Measurements from ENCODE around the gene ARL10.
"Not testable (repeated sequence)": the region's sequence is repeated elsewhere in the genome, so short reads cannot be mapped to it uniquely, and the experiment has no call there.

ARL10 gene

GRCh38 chr5:176389135-176390123 is 24.1 kb downstream of the ARL10 start:
- no peak for DNase-seq

- no peak for DNase-seq
Observed at GRCh38 chr5:176391479-176391878, 26.2 kb downstream of the ARL10 start.

- no peak for DNase-seq
Observed at GRCh38 chr5:176391999-176392398, 26.7 kb downstream of the ARL10 start.

GRCh38 chr5:176392526-176392925 is 27.2 kb downstream of the ARL10 start:
- DNase-seq: no peak

- DNase-seq: no peak
Observed at GRCh38 chr5:176394096-176394495, 28.8 kb downstream of the ARL10 start.

GRCh38 chr5:176394881-176395675 is 29.8 kb downstream of the ARL10 start:
- DNase-seq: no peak

GRCh38 chr5:176396330-176396729 is 31.0 kb downstream of the ARL10 start:
- no peak for DNase-seq

GRCh38 chr5:176397736-176398420 is 32.6 kb downstream of the ARL10 start:
- no peak for DNase-seq

- DNase-seq: no peak
Observed at GRCh38 chr5:176400382-176401156, 35.3 kb downstream of the ARL10 start.

GRCh38 chr5:176401281-176402205 is 36.3 kb downstream of the ARL10 start:
- no peak for DNase-seq

- DNase-seq: no peak
Observed at GRCh38 chr5:176405656-176406435, 40.6 kb downstream of the ARL10 start.

GRCh38 chr5:176406436-176407052 is 41.3 kb downstream of the ARL10 start:
- DNase-seq: no peak

GRCh38 chr5:176407456-176408251 is 42.4 kb downstream of the ARL10 start:
- DNase-seq: no peak

GRCh38 chr5:176408252-176408573 is 42.9 kb downstream of the ARL10 start:
- DNase-seq: not testable (repeated sequence)

GRCh38 chr5:176408590-176408989 is 43.3 kb downstream of the ARL10 start:
- no peak for DNase-seq

GRCh38 chr5:176409765-176410164 is 44.5 kb downstream of the ARL10 start:
- DNase-seq: no peak

GRCh38 chr5:176410486-176411180 is 45.3 kb downstream of the ARL10 start:
- no peak for DNase-seq

GRCh38 chr5:176412517-176413254 is 47.4 kb downstream of the ARL10 start:
- no peak for DNase-seq

All from stimulated activated CD8-positive, alpha-beta memory T cell treated with anti-CD3 and anti-CD28 coated beads, Interleukin-4, amount 100 ng/mL, for 48 hours (primary cell).